ENCODE results near the gene ZNF385B. TPM values are rescaled to one million over a fixed set of nuclear protein-coding genes. Genes with fewer than 3 reads are reported as not detected.

The ZNF385B gene
- total RNA-seq, 1 experiment from 2014 or later, result 9.3 TPM

- TF ChIP-seq MAX (IDR thresholded peaks at IDR 0.05) (no peak), SRF (IDR thresholded peaks at IDR 0.05; ENCODE audit: low read depth) (no peak)
These were observed 449.3 kb downstream of the ZNF385B start (continued) for GRCh38 chr2:179412112-179412511.

- H3K79me2 ChIP-seq (ENCODE audit: insufficient read depth, low read length), result no peaks in the 10 kb centered on the region
- H3K4me1 ChIP-seq (ENCODE audit: control insufficient read depth in 1 of 2, insufficient read depth in 2 of 2, low read length in 2 of 2), result 0 out of 4 replicates have a peak, but pooled peaks cover 0 to 3% of the 10 kb centered on the region in 2 experiments
- ChIA-PET POLR2A (interaction anchor here (0.9 kb wide), 2 partner anchors 11 to 171 kb away, joined by 3 read pairs; no protein-coding TSS in a partner anchor), RAD21 (ENCODE audit: low non-redundant PET in 1 of 2, low total read pairs in 2 of 2, uncharacterized antibody in 2 of 2, unreplicated experiment in 2 of 2) (interaction anchor here (0.6 to 0.8 kb wide), 3 partner anchors 11 to 550 kb away, joined by 3 read pairs; no protein-coding TSS in a partner anchor), CTCF (interaction anchor here (0.5 to 2.5 kb wide), 18 partner anchors 9 to 649 kb away, joined by 3 to 29 read pairs (median 4); no protein-coding TSS in a partner anchor)
- H3K27ac ChIP-seq (ENCODE audit: low read depth, low read length), result no peak overlapping the region
- no peak overlapping the region for H3K9ac ChIP-seq (ENCODE audit: low read length)
- H3K4me3 ChIP-seq (replicated peaks in 1 of 2; ENCODE audit: low read depth in 1 of 2, low read length in 2 of 2), result no peak overlapping the region
- H3K9me3 ChIP-seq (ENCODE audit: control insufficient read depth in 1 of 2, insufficient read depth in 1 of 2, low read depth in 1 of 2, low read length in 2 of 2), result no peaks in the 10 kb centered on the region
- peak overlapping the region; percentile 38; the same call in 1 of the 2 replicates for H3K4me2 ChIP-seq (ENCODE audit: low read length)
- ATAC-seq, result peak; percentile 96
- BruUV-seq (replicated peaks), result no TSS peak
- no peaks in the 10 kb centered on the region for H3K27me3 ChIP-seq (ENCODE audit: insufficient read depth, low read length)
- peak; percentile 60 for DNase-seq (ENCODE audit: low read depth, low spot score)
- H4K20me1 ChIP-seq (ENCODE audit: insufficient read depth), result no peaks in the 10 kb centered on the region
- peak overlapping the region; percentile 89 for H2AFZ ChIP-seq (ENCODE audit: low read depth, low read length, poor library complexity, severe bottlenecking)
- intact Hi-C loops (cut with micrococcal nuclease), result loop anchor here (1.0 to 10.0 kb wide), 3 partner anchors 196 to 616 kb away; no protein-coding TSS in a partner anchor
- no peaks in the 10 kb centered on the region for H3K36me3 ChIP-seq (ENCODE audit: control insufficient read depth in 1 of 2, insufficient read depth in 2 of 2, low read length in 2 of 2)
- TF ChIP-seq EGR1 (IDR thresholded peaks at IDR 0.05; ENCODE audit: low read depth), result no peak
- TF ChIP-seq RAD21 (IDR thresholded peaks at IDR 0.05; ENCODE audit: low read depth), result peak; percentile 72
- TF ChIP-seq ZBTB33 (IDR thresholded peaks at IDR 0.05; ENCODE audit: extremely low read depth, insufficient replicate concordance, low read length), result no peak
- TF ChIP-seq CTCF (IDR thresholded peaks at IDR 0.05 in 2 of 3, conservative IDR thresholded peaks at IDR 0.05 in 1 of 3; ENCODE audit: borderline replicate concordance in 1 of 3, insufficient read depth in 1 of 3, low read depth in 2 of 3, low read length in 2 of 3), result peak; percentile 65 to 84 (median 80); a peak in 5 of 6 replicates
- no peaks in the 10 kb centered on the region for H3K9me2 ChIP-seq (ENCODE audit: insufficient read depth)
These were observed 450.7 kb downstream of the ZNF385B start for GRCh38 chr2:179410552-179411356.

Data from HCT116 (cell line).